HG03432 (cell line): ENCODE data around the gene HABP4.

Experiments used
- ATAC-seq: cut with Tn5 transposase; IDR thresholded peaks from one replicate; pipeline ENCODE4 v1.9.1; 2021; ENCODE audit warnings: mild to moderate bottlenecking, moderate library complexity; ENCODE audit not compliant: unreplicated experiment

HABP4 gene

GRCh38 chr9:96449845-96450612 lies at the start of gene HABP4:
Gene HABP4, plus strand, starts transcription at chr9:96450169. Its CDS starts 111 bp downstream, at chr9:96450280.
- ATAC-seq = peak; percentile 97

- ATAC-seq = no peak
Measured at GRCh38 chr9:96408409-96409280, 41.3 kb upstream of the HABP4 start.

- ATAC-seq = no peak
Measured at GRCh38 chr9:96411129-96411838, 38.7 kb upstream of the HABP4 start.

- no peak for ATAC-seq
Measured at GRCh38 chr9:96412174-96412913, 37.6 kb upstream of the HABP4 start.

- ATAC-seq = peak; percentile 15
Measured at GRCh38 chr9:96413302-96414221, 36.4 kb upstream of the HABP4 start.

GRCh38 chr9:96417051-96417586 lies 32.9 kb upstream of the HABP4 start:
- ATAC-seq = peak; percentile 27

- peak; percentile 1 for ATAC-seq
Measured at GRCh38 chr9:96417661-96418082, 32.3 kb upstream of the HABP4 start.

- ATAC-seq = peak; percentile 70
Measured at GRCh38 chr9:96418083-96418919, 31.7 kb upstream of the HABP4 start, which contains the start of gene ZNF367. Gene ZNF367, minus strand, starts transcription at chr9:96418370. Its CDS starts 338 bp downstream, at chr9:96418032.

GRCh38 chr9:96418920-96419690 lies 30.9 kb upstream of the HABP4 start:
- peak; percentile 41 for ATAC-seq

GRCh38 chr9:96419691-96419969 lies 30.3 kb upstream of the HABP4 start:
- ATAC-seq = no peak

- ATAC-seq = no peak
Measured at GRCh38 chr9:96420468-96421219, 29.3 kb upstream of the HABP4 start.

- no peak for ATAC-seq
Measured at GRCh38 chr9:96423322-96423984, 26.5 kb upstream of the HABP4 start.

- ATAC-seq = no peak
Measured at GRCh38 chr9:96423985-96424336, 26.0 kb upstream of the HABP4 start.

- ATAC-seq = no peak
Measured at GRCh38 chr9:96425500-96426169, 24.3 kb upstream of the HABP4 start.

- no peak for ATAC-seq
Measured at GRCh38 chr9:96429732-96430131, 20.2 kb upstream of the HABP4 start.

- ATAC-seq = no peak
Measured at GRCh38 chr9:96430377-96430776, 19.6 kb upstream of the HABP4 start.
